Posterior vena cava (tissue), 2 donors: Measurements from ENCODE around the gene CDKL4. TPM values are rescaled to one million over a fixed set of nuclear protein-coding genes. Genes with fewer than 3 reads are reported as not detected.
"Not testable (repeated sequence)": the region's sequence is repeated elsewhere in the genome, so short reads cannot be mapped to it uniquely, and the experiment has no call there.

ENCODE experiments used
- DNase-seq: peaks from one replicate; pipeline ENCODE4 v3.0.0-alpha.2; 2020; ENCODE audit warnings: low spot score
- intact Hi-C, 2 donors: fragments of 100-400 bp; cut with DNase I; formaldehyde crosslinking; loops; one replicate each; pipeline versions ENCODE4 v1.14.1 to v1.14.2; 2022 to 2023
- long read RNA-seq, 2 donors: library from polyadenylated mRNA; unstranded; transcript quantifications; one replicate each; pipeline ENCODE4 v2.0.0, GENCODE V29; 2020 to 2021
- total RNA-seq, 2 donors: library from RNA; stranded (reverse); fragmentation: NEBNext Ultra II Directional; extraction: Animal tissue kit (Norgen Biotek cat#: 25700); gene quantifications; one replicate each; pipeline ENCODE4 v1.2.1, GENCODE V29; 2021
- donor health status: DM: yes; HTN: yes; CAD: no.
- donor health status: DM: yes; HTN: yes; CAD: no.

CDKL4 gene
- total RNA-seq, result 1 to 10 TPM in 1 of 2 donors, under 1 TPM in 1; 0.46 to 1.2 TPM
- long read RNA-seq, donor 1, result 0 reads
- long read RNA-seq, donor 2, result 0 reads

GRCh38 chr2:39243469-39244123 lies at the start of gene CDKL4:
TSS of gene CDKL4 (minus strand) at chr2:39243970.
- DNase-seq, result no peak
- intact Hi-C loops, result no loop called here

DNA sequence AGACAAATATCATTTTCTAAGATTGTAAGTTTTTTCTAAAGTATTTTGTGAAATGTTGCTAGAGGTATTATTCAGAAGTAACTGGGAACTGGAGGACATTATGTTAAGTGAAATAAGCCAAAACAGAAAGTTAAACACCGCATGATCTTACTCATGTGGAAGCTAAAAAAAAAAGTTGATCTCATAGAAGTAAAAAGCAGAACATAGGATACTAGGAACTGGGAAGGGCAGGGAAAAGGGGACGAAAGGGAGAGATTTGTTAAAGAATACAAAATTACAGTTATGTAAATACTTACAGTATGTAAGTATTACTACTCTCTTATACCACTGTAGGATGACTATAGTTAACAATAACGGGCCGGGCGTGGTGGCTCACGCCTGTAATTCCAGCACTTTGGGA lies 46.7 kb upstream of the CDKL4 start:
- no peak for DNase-seq
- intact Hi-C loops, result no loop called here

GRCh38 chr2:39289609-39290008 lies 45.8 kb upstream of the CDKL4 start:
- intact Hi-C loops, result no loop called here

GRCh38 chr2:39283561-39283960 lies 39.8 kb upstream of the CDKL4 start:
- no peak for DNase-seq
- intact Hi-C loops, result no loop called here

More at GRCh38 chr2:39289609-39290008, 45.8 kb upstream of the CDKL4 start:
- DNase-seq, result no peak

GRCh38 chr2:39281391-39281790 lies 37.6 kb upstream of the CDKL4 start:
- no peak for DNase-seq
- intact Hi-C loops, result no loop called here

DNA sequence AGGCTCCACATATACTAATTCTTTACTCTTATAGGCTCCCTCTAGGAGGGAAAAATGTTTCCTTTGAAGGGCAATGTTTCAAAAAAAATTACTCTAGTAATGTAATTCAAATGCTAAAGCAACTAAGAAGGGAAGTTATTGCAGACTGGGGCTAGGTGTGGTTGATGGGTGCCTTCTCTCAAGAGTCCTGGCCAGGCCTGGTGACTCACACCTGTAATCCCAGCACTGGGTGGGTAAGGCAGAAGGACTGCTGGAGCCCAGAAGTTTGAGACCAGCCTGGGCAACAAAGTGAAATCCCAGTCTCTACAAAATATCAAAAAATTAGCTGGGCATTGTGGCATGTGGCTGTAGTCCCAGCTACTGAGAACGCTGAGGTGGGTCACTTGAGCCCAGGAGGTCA lies 31.2 kb upstream of the CDKL4 start:
- no peak for DNase-seq
- intact Hi-C loops, result no loop called here

DNA sequence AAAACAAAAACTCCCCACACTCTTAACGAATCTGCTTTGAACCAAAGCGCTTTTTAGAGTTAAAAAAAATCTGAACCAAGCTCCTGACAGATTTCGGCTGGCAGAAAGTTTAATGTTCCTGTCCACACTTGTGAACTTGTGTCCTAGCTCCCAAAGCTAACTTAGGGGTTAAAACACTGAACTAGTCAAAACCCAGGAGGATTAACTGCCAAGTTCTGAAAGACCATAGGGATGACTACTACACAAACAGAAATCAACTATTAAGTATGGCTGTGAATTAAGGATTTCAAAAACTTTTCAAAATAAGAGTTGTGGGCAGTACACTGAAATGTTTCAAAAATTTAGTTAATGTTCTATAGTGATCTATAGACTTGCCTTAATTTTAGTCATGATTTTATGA lies 26.2 kb upstream of the CDKL4 start:
- DNase-seq, result no peak
- intact Hi-C loops, result no loop called here

- intact Hi-C loops, result no loop called here
- DNase-seq, result no peak
Measured at GRCh38 chr2:39266916-39267434, 23.2 kb upstream of the CDKL4 start.

GRCh38 chr2:39266139-39266805 lies 22.5 kb upstream of the CDKL4 start:
- intact Hi-C loops, result no loop called here
- no peak for DNase-seq

DNA sequence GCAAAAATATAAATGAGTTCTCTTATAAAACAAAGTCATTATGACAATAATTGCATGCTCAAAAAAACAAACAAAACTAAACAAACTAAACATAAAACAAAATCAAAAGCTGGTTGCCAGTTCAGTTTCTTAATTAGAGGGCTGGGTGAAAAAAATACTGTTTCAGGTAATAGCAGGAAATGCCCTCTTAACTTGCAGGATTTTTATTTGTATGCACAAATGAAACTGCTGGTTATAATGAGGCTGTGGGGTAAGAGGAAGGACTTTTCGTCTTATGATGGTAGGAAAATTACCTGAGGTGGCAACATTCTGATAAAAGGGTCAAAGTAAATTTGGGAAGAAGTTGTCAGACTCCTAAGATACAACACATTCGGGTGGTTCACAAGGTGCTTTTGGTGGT lies 21.5 kb upstream of the CDKL4 start:
- DNase-seq, result no peak
- intact Hi-C loops, result no loop called here

GRCh38 chr2:39264733-39265132 lies 21.0 kb upstream of the CDKL4 start:
- intact Hi-C loops, result no loop called here

DNA sequence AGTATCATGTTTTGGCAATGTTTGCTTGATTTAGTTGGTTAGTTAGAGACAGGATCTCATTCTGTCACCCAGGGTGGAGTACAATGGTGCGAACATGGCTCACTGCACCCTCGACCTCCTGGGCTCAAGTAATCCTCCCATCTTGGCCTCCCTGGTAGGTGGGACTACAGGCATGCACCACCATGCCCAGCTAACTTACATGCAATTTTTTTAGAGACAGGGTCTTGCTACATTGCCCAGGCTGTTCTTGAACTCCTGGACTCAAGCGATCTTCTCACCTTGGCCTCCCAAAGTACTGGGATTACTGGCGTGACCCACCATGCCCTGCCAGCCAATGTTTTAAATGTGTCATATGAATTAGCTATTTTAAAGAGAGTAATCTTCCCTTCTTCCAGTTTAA lies 16.3 kb upstream of the CDKL4 start:
- no peak for DNase-seq
- intact Hi-C loops, result no loop called here

More at GRCh38 chr2:39264733-39265132, 21.0 kb upstream of the CDKL4 start:
- DNase-seq, result no peak

DNA sequence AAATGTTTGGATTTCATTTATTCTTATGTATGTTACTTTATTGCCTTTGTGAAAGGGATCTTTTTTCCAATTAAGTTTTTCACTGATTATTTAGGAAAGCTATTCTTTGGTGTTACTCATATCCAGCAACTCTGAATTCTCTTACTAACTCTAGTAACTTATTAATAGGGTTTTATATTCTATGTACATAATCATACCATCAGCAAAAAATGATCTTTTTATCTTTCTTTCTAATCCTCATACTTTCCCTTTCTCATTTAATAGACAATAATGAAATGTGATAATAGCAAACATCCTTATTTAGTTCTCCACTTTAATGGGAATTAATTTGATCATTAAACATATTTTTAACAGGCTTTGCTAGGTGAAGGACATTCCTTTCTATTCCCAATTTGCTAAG lies 12.3 kb upstream of the CDKL4 start:
- no peak for DNase-seq
- intact Hi-C loops, result no loop called here

- DNase-seq, result no peak
- intact Hi-C loops, result no loop called here
Measured at GRCh38 chr2:39252888-39253518, 9.2 kb upstream of the CDKL4 start.

DNA sequence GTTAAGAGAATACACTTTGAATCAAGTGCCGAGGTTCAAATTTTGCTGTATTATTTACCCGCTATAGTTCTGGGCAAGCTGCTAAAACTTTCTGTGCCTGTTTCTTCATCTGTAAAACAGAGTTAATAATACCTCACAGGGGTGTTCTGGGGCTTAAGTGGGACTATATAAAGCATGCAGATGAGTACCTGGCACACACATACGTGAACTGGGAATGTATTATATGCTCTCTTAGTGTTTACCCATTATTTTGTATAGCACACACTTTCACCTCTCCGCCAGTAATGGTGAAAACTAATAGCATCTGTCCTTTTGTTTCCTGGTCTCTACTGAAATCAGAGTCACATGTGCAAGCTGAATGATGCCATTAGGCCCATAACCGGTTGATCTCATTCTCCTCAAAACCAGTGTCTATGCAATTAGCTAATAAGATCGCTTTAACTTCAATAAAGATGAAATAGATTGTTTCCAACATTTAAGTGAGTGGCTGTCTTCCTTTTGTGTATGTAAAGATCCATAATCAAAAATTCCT lies 3.8 kb upstream of the CDKL4 start:
- no peak for DNase-seq
- intact Hi-C loops, result no loop called here

DNA sequence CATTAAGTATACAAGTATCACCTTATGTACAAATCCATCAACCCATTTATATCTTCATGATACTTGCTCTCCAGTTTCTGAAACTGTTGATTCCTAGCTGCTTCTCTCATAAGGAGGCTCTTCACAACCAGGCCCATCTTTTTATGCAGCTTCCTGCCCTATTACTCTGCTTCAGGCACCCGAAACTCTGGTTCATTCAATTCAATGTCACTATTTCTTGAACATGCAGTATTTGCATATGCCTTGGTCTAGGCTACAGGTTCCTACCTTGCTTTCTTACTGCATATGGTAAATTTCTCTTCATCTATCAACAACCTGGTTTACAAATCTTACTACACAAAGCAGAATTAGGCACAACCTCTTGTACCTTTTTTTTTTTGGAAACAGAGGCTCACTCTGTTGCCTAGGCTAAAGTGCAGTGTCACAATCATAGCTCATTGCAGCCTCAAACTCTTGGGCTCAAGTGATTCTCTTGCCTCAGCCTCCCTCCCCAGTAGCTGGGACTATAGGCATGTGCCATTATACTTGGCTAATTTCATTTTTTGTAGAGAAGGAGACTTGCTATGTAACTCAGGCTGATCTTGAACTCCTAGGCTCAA lies 2.7 kb upstream of the CDKL4 start:
- DNase-seq, result no peak
- intact Hi-C loops, result no loop called here

- intact Hi-C loops, DNase-seq: not testable (repeated sequence)
Measured at GRCh38 chr2:39244963-39245625, 1.3 kb upstream of the CDKL4 start.

- DNase-seq, intact Hi-C loops: not testable (repeated sequence)
Measured at GRCh38 chr2:39244241-39244862, 582 bp upstream of the CDKL4 start.

DNA sequence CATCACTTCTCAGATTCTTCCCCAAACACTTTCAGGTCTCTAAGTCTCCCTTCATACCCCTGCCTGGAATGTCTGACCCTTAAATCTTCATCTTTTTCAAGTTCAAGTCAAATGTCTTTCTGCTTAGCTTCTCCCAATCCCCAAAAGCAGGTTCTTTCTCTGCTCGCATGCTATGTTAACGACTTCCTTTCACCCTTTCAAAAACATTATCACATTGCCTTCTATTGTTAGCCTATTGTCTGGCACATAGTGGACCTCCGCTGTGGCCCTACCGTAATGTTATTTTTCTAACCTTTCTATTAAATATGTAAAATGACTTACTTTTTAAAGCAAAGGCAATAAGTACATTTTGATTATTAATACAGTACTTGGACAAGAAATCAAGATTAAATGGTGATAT lies 2.2 kb downstream of the CDKL4 start:
- DNase-seq, result no peak
- intact Hi-C loops, result no loop called here
